ENCODE data around the gene ALS2CL.
A peak's percentile ranks its signal among the peaks of the same experiment; 100 is the strongest.
"Not testable (repeated sequence)": the region's sequence is repeated elsewhere in the genome, so short reads cannot be mapped to it uniquely, and the experiment has no call there.

The ALS2CL gene

GRCh38 chr3:46693038-46693891, at the start of gene ALS2CL:
ALS2CL (minus strand) TSS chr3:46693679; CDS start chr3:46689440, 4,239 bp downstream.
- peak; percentile 73 for DNase-seq

- DNase-seq, result no peak
Observed at GRCh38 chr3:46742992-46743585, 49.6 kb upstream of the ALS2CL start.

GRCh38 chr3:46739565-46739964, 46.1 kb upstream of the ALS2CL start:
- not testable (repeated sequence) for DNase-seq

- DNase-seq, result no peak
Observed at GRCh38 chr3:46737329-46737731, 43.9 kb upstream of the ALS2CL start.

GRCh38 chr3:46736006-46736872, 42.8 kb upstream of the ALS2CL start:
- DNase-seq, result no peak

- DNase-seq, result no peak
Observed at GRCh38 chr3:46734773-46735172, 41.3 kb upstream of the ALS2CL start.

- DNase-seq, result no peak
Observed at GRCh38 chr3:46733026-46733800, 39.7 kb upstream of the ALS2CL start.

GRCh38 chr3:46731795-46732194, 38.3 kb upstream of the ALS2CL start:
- no peak for DNase-seq

GRCh38 chr3:46730819-46731218, 37.3 kb upstream of the ALS2CL start:
- no peak for DNase-seq

- DNase-seq, result no peak
Observed at GRCh38 chr3:46729038-46729437, 35.6 kb upstream of the ALS2CL start.

- DNase-seq, result no peak
Observed at GRCh38 chr3:46725621-46726314, 32.3 kb upstream of the ALS2CL start.

- DNase-seq, result no peak
Observed at GRCh38 chr3:46724424-46724823, 30.9 kb upstream of the ALS2CL start.

GRCh38 chr3:46722443-46722842, 29.0 kb upstream of the ALS2CL start:
- DNase-seq, result no peak

- no peak for DNase-seq
Observed at GRCh38 chr3:46721009-46721408, 27.5 kb upstream of the ALS2CL start.

GRCh38 chr3:46719735-46720271, 26.3 kb upstream of the ALS2CL start:
- no peak for DNase-seq

GRCh38 chr3:46719044-46719565, 25.6 kb upstream of the ALS2CL start:
- DNase-seq, result no peak

GRCh38 chr3:46717447-46718231, 24.2 kb upstream of the ALS2CL start, which contains the start of gene PRSS50:
PRSS50 (minus strand) TSS chr3:46717869; CDS start chr3:46717824, 45 bp downstream.
- DNase-seq, result no peak

GRCh38 chr3:46716461-46717441, 23.3 kb upstream of the ALS2CL start:
- no peak for DNase-seq

GRCh38 chr3:46715507-46716175, 22.2 kb upstream of the ALS2CL start:
- DNase-seq, result no peak
